Measurements from ENCODE around the gene STXBP1. TPM values are rescaled to one million over a fixed set of nuclear protein-coding genes. Genes with fewer than 3 reads are reported as not detected.
A peak's percentile ranks its signal among the peaks of the same experiment; 100 is the strongest.

The STXBP1 gene
- total and polyA plus RNA-seq, 2 of the 13 experiments (the other 11 are each of a cell fraction or from before 2014, with no cell fraction given): 2.9 TPM

GRCh38 chr9:127640908-127641545 is 28.9 kb downstream of the STXBP1 start:
- H3K9ac ChIP-seq (ENCODE audit: insufficient read depth, low read depth, low read length): no peak overlapping the region
- no peaks in the 10 kb centered on the region for H3K79me2 ChIP-seq (ENCODE audit: insufficient read depth, low read length)
- no peak overlapping the region for H3K4me2 ChIP-seq (ENCODE audit: low read depth, low read length)
- H3K27ac ChIP-seq (ENCODE audit: extremely low read length, insufficient read depth, low read length): no peak overlapping the region
- intact Hi-C loops (cut with micrococcal nuclease; ENCODE audit: unreplicated experiment): no loop called here
- peaks cover 18% of the 10 kb centered on the region for H3K4me1 ChIP-seq (ENCODE audit: insufficient read depth, low read length)
- H2AFZ ChIP-seq (ENCODE audit: low read length): no peak overlapping the region
- FAIRE-seq: no peak
- CTCF ChIA-PET (ENCODE audit: low intra/inter-chr PET ratio, low total read pairs): no interaction called here
- WGBS (ENCODE audit: low lambda C conversion rate): 89% methylated on average over 3 of the region's 5 CpGs
- no peaks in the 10 kb centered on the region for H3K36me3 ChIP-seq (replicated peaks in 1 of 2; ENCODE audit: control insufficient read depth in 1 of 2, insufficient read depth in 2 of 2, low read length in 2 of 2)
- POLR2A ChIA-PET: no interaction called here
- H3K4me3 ChIP-seq (replicated peaks in 1 of 3; ENCODE audit: insufficient read depth in 1 of 3, low read depth in 2 of 3, low read length in 3 of 3): no peak overlapping the region
- no peak for ATAC-seq
- H3K9me3 ChIP-seq (ENCODE audit: low read length): no peaks in the 10 kb centered on the region
- DNase-seq (ENCODE audit: low spot score): no peak
- in situ Hi-C loops (cut with HindIII; ENCODE audit: extremely low pct_ligation_motif_present, low pct_unique_long_range_greater_than_20kb): no loop called here
- H3K27me3 ChIP-seq (ENCODE audit: control insufficient read depth in 1 of 2, insufficient read depth in 2 of 2, low read length in 2 of 2): no peaks in the 10 kb centered on the region
- H4K20me1 ChIP-seq (ENCODE audit: insufficient read depth, low read length): no peaks in the 10 kb centered on the region
- peak; percentile 83 for TF ChIP-seq ZNF629 (CRISPR knock-in tag; conservative IDR thresholded peaks at IDR 0.05)
- TF ChIP-seq TFDP2 (CRISPR knock-in tag; IDR thresholded peaks at IDR 0.05): no peak
- no peak for TF ChIP-seq ZNF691 (CRISPR knock-in tag; IDR thresholded peaks at IDR 0.05; ENCODE audit: borderline replicate concordance, low read depth)
- no peak for TF ChIP-seq ZNF138 (CRISPR knock-in tag; IDR thresholded peaks at IDR 0.05; ENCODE audit: low read depth)
- TF ChIP-seq PCBP1 (IDR thresholded peaks at IDR 0.05; ENCODE audit: borderline replicate concordance, low read depth, low read length): no peak
- TF ChIP-seq GPN1 (CRISPR knock-in tag; IDR thresholded peaks at IDR 0.05; ENCODE audit: borderline replicate concordance): no peak
- TF ChIP-seq ZMYM3 (CRISPR knock-in tag; IDR thresholded peaks at IDR 0.05): 0 out of 2 replicates have a peak, but pooled peaks have one; percentile 12
- TF ChIP-seq SNRNP70 (IDR thresholded peaks at IDR 0.05; ENCODE audit: low read depth, low read length): no peak
- TF ChIP-seq ZFP62 (CRISPR knock-in tag; IDR thresholded peaks at IDR 0.05): no peak
- TF ChIP-seq SUZ12 (IDR thresholded peaks at IDR 0.05; ENCODE audit: low read depth, low read length): no peak
- no TSS peak for BruUV-seq (replicated peaks)

Data from HepG2 (cell line).